Stimulated activated CD4-positive, alpha-beta T cell treated with anti-CD3 and anti-CD28 coated beads, Interleukin-2, amount 100 ng/mL, for 4 hours (primary cell): ENCODE results near the gene TGFB1I1.
"Not testable (repeated sequence)": the region's sequence is repeated elsewhere in the genome, so short reads cannot be mapped to it uniquely, and the experiment has no call there.

Source experiments
- DNase-seq: peaks from one replicate; pipeline ENCODE4 v3.0.0-alpha.2; 2020; ENCODE audit warnings: low read depth

The TGFB1I1 gene

GRCh38 chr16:31471875-31472708, at the start of gene TGFB1I1:
Gene TGFB1I1, plus strand, starts transcription at chr16:31472152. Its CDS starts 37 bp downstream, at chr16:31472189.
- no peak for DNase-seq

- DNase-seq: no peak
Observed at GRCh38 chr16:31423241-31423640, 48.7 kb upstream of the TGFB1I1 start.

- DNase-seq: no peak
Observed at GRCh38 chr16:31423801-31424200, 48.2 kb upstream of the TGFB1I1 start.

- peak; percentile 75 for DNase-seq
Observed at GRCh38 chr16:31427441-31428278, 44.3 kb upstream of the TGFB1I1 start.

- no peak for DNase-seq
Observed at GRCh38 chr16:31428279-31428597, 43.7 kb upstream of the TGFB1I1 start, which contains the start of gene COX6A2. Gene COX6A2, minus strand, starts transcription at chr16:31428360. Its CDS starts 35 bp downstream, at chr16:31428325.

- DNase-seq: no peak
Observed at GRCh38 chr16:31428638-31429247, 43.2 kb upstream of the TGFB1I1 start.

- no peak for DNase-seq
Observed at GRCh38 chr16:31429314-31429713, 42.6 kb upstream of the TGFB1I1 start.

GRCh38 chr16:31429796-31430195, 42.2 kb upstream of the TGFB1I1 start:
- no peak for DNase-seq

GRCh38 chr16:31430380-31431052, 41.4 kb upstream of the TGFB1I1 start:
- DNase-seq: no peak

GRCh38 chr16:31435341-31436220, 36.4 kb upstream of the TGFB1I1 start:
- DNase-seq: no peak

GRCh38 chr16:31436221-31437045, 35.5 kb upstream of the TGFB1I1 start:
- no peak for DNase-seq

- DNase-seq: no peak
Observed at GRCh38 chr16:31438414-31438813, 33.5 kb upstream of the TGFB1I1 start.

GRCh38 chr16:31439023-31439422, 32.9 kb upstream of the TGFB1I1 start:
- DNase-seq: not testable (repeated sequence)

GRCh38 chr16:31439519-31439918, 32.4 kb upstream of the TGFB1I1 start:
- DNase-seq: no peak

- DNase-seq: no peak
Observed at GRCh38 chr16:31440516-31441184, 31.3 kb upstream of the TGFB1I1 start.

- DNase-seq: no peak
Observed at GRCh38 chr16:31441956-31442355, 30.0 kb upstream of the TGFB1I1 start.

GRCh38 chr16:31445931-31446330, 26.0 kb upstream of the TGFB1I1 start:
- not testable (repeated sequence) for DNase-seq

GRCh38 chr16:31451201-31451600, 20.8 kb upstream of the TGFB1I1 start:
- no peak for DNase-seq

GRCh38 chr16:31451681-31452351, 20.1 kb upstream of the TGFB1I1 start:
- DNase-seq: no peak
